Measurements from ENCODE around the gene TRIM66.

TRIM66 gene

GRCh38 chr11:8665222-8665621 lies 17.2 kb downstream of the TRIM66 start:
- H3K9me3 Mint-ChIP-seq: no peaks in the 10 kb centered on the region
- peaks cover 25% of the 10 kb centered on the region for H3K36me3 Mint-ChIP-seq (ENCODE audit: low read depth)
- H3K27ac Mint-ChIP-seq: no peak overlapping the region
- no peaks in the 10 kb centered on the region for H3K4me1 Mint-ChIP-seq (ENCODE audit: low read depth)
- no peaks in the 10 kb centered on the region for H3K27me3 Mint-ChIP-seq
- no peak overlapping the region for H3K4me3 Mint-ChIP-seq

- Mint-ChIP-seq H3K4me3 (no peak overlapping the region), H3K4me1 (ENCODE audit: low read depth) (no peaks in the 10 kb centered on the region), H3K27me3 (no peaks in the 10 kb centered on the region), H3K9me3 (no peaks in the 10 kb centered on the region), H3K27ac (no peak overlapping the region), H3K36me3 (ENCODE audit: low read depth) (peaks cover 4% of the 10 kb centered on the region)
Measured at GRCh38 chr11:8661001-8661795, 21.3 kb downstream of the TRIM66 start.

GRCh38 chr11:8658321-8659057 lies 24.0 kb downstream of the TRIM66 start:
- Mint-ChIP-seq H3K9me3 (no peaks in the 10 kb centered on the region), H3K36me3 (ENCODE audit: low read depth) (no peaks in the 10 kb centered on the region)

GRCh38 chr11:8656291-8656690 lies 26.2 kb downstream of the TRIM66 start:
- Mint-ChIP-seq H3K4me1 (ENCODE audit: low read depth) (no peaks in the 10 kb centered on the region), H3K4me3 (no peak overlapping the region), H3K36me3 (ENCODE audit: low read depth) (peaks cover 4% of the 10 kb centered on the region), H3K9me3 (no peaks in the 10 kb centered on the region), H3K27me3 (no peaks in the 10 kb centered on the region), H3K27ac (no peak overlapping the region)

More at GRCh38 chr11:8658321-8659057, 24.0 kb downstream of the TRIM66 start:
- H3K27me3 Mint-ChIP-seq: no peaks in the 10 kb centered on the region
- no peak overlapping the region for H3K4me3 Mint-ChIP-seq
- H3K4me1 Mint-ChIP-seq (ENCODE audit: low read depth): no peaks in the 10 kb centered on the region
- H3K27ac Mint-ChIP-seq: no peak overlapping the region

- peaks cover 13% of the 10 kb centered on the region for H3K36me3 Mint-ChIP-seq (ENCODE audit: low read depth)
- no peak overlapping the region for H3K4me3 Mint-ChIP-seq
Measured at GRCh38 chr11:8654503-8654902, 28.0 kb downstream of the TRIM66 start.

GRCh38 chr11:8652140-8652539 lies 30.3 kb downstream of the TRIM66 start:
- H3K36me3 Mint-ChIP-seq (ENCODE audit: low read depth): peaks cover 23% of the 10 kb centered on the region
- no peaks in the 10 kb centered on the region for H3K9me3 Mint-ChIP-seq
- H3K27me3 Mint-ChIP-seq: no peaks in the 10 kb centered on the region
- H3K27ac Mint-ChIP-seq: no peak overlapping the region
- no peak overlapping the region for H3K4me3 Mint-ChIP-seq
- no peaks in the 10 kb centered on the region for H3K4me1 Mint-ChIP-seq (ENCODE audit: low read depth)

More at GRCh38 chr11:8654503-8654902, 28.0 kb downstream of the TRIM66 start:
- H3K9me3 Mint-ChIP-seq: no peaks in the 10 kb centered on the region
- no peaks in the 10 kb centered on the region for H3K27me3 Mint-ChIP-seq
- no peaks in the 10 kb centered on the region for H3K4me1 Mint-ChIP-seq (ENCODE audit: low read depth)
- H3K27ac Mint-ChIP-seq: no peak overlapping the region

- no peaks in the 10 kb centered on the region for H3K9me3 Mint-ChIP-seq
- H3K4me1 Mint-ChIP-seq (ENCODE audit: low read depth): no peaks in the 10 kb centered on the region
- H3K27ac Mint-ChIP-seq: no peak overlapping the region
- H3K4me3 Mint-ChIP-seq: no peak overlapping the region
- no peaks in the 10 kb centered on the region for H3K27me3 Mint-ChIP-seq
- peaks cover 24% of the 10 kb centered on the region for H3K36me3 Mint-ChIP-seq (ENCODE audit: low read depth)
Measured at GRCh38 chr11:8650401-8650990, 32.0 kb downstream of the TRIM66 start.

- no peak overlapping the region for H3K4me3 Mint-ChIP-seq
Measured at GRCh38 chr11:8649361-8649760, 33.1 kb downstream of the TRIM66 start.

GRCh38 chr11:8646873-8647272 lies 35.6 kb downstream of the TRIM66 start:
- no peaks in the 10 kb centered on the region for H3K9me3 Mint-ChIP-seq
- H3K27me3 Mint-ChIP-seq: no peaks in the 10 kb centered on the region
- no peak overlapping the region for H3K4me3 Mint-ChIP-seq
- peaks cover 32% of the 10 kb centered on the region for H3K36me3 Mint-ChIP-seq (ENCODE audit: low read depth)
- no peak overlapping the region for H3K27ac Mint-ChIP-seq
- peaks cover under 1% of the 10 kb centered on the region for H3K4me1 Mint-ChIP-seq (ENCODE audit: low read depth)

More at GRCh38 chr11:8649361-8649760, 33.1 kb downstream of the TRIM66 start:
- Mint-ChIP-seq H3K9me3 (no peaks in the 10 kb centered on the region), H3K27ac (no peak overlapping the region), H3K36me3 (ENCODE audit: low read depth) (peaks cover 24% of the 10 kb centered on the region), H3K27me3 (no peaks in the 10 kb centered on the region), H3K4me1 (ENCODE audit: low read depth) (no peaks in the 10 kb centered on the region)

GRCh38 chr11:8642196-8642841 lies 40.1 kb downstream of the TRIM66 start:
- Mint-ChIP-seq H3K36me3 (ENCODE audit: low read depth) (peaks cover 41% of the 10 kb centered on the region), H3K4me3 (no peak overlapping the region), H3K9me3 (no peaks in the 10 kb centered on the region), H3K4me1 (ENCODE audit: low read depth) (peaks cover 8% of the 10 kb centered on the region), H3K27me3 (no peaks in the 10 kb centered on the region), H3K27ac (no peak overlapping the region)

- Mint-ChIP-seq H3K27ac (no peak overlapping the region), H3K36me3 (ENCODE audit: low read depth) (peaks cover 48% of the 10 kb centered on the region), H3K4me1 (ENCODE audit: low read depth) (peaks cover 8% of the 10 kb centered on the region), H3K27me3 (no peaks in the 10 kb centered on the region), H3K4me3 (no peak overlapping the region), H3K9me3 (peaks cover 5% of the 10 kb centered on the region)
Measured at GRCh38 chr11:8641332-8641731, 41.1 kb downstream of the TRIM66 start.

GRCh38 chr11:8640267-8640906 lies 42.1 kb downstream of the TRIM66 start:
- Mint-ChIP-seq H3K4me1 (ENCODE audit: low read depth) (peaks cover 8% of the 10 kb centered on the region), H3K36me3 (ENCODE audit: low read depth) (peaks cover 55% of the 10 kb centered on the region), H3K4me3 (no peak overlapping the region), H3K27ac (no peak overlapping the region), H3K9me3 (peaks cover 5% of the 10 kb centered on the region), H3K27me3 (no peaks in the 10 kb centered on the region)

GRCh38 chr11:8639655-8640054 lies 42.8 kb downstream of the TRIM66 start:
- Mint-ChIP-seq H3K27ac (no peak overlapping the region), H3K27me3 (no peaks in the 10 kb centered on the region), H3K4me1 (ENCODE audit: low read depth) (peaks cover 8% of the 10 kb centered on the region), H3K36me3 (ENCODE audit: low read depth) (peaks cover 55% of the 10 kb centered on the region), H3K9me3 (peaks cover 5% of the 10 kb centered on the region), H3K4me3 (no peak overlapping the region)

- H3K4me1 Mint-ChIP-seq (ENCODE audit: low read depth): peaks cover 8% of the 10 kb centered on the region
- peaks cover 61% of the 10 kb centered on the region for H3K36me3 Mint-ChIP-seq (ENCODE audit: low read depth)
- peaks cover 5% of the 10 kb centered on the region for H3K9me3 Mint-ChIP-seq
- H3K4me3 Mint-ChIP-seq: no peak overlapping the region
- H3K27me3 Mint-ChIP-seq: no peaks in the 10 kb centered on the region
- H3K27ac Mint-ChIP-seq: no peak overlapping the region
Measured at GRCh38 chr11:8638300-8638699, 44.2 kb downstream of the TRIM66 start.
